GM12892 (cell line): Measurements from ENCODE around the gene ADD1.

Experiments
- DNase-seq: peaks from one replicate; pipeline ENCODE4 v3.0.0; 2011; ENCODE audit not compliant: insufficient read length
- FAIRE-seq: peaks from 2 replicates; lab custom pipeline; 2011; peaks lifted over from hg19 to GRCh38; lab: Jason Lieb, UNC
- POLR2A ChIP-seq: IDR thresholded peaks from 2 replicates; pipeline ENCODE4 v1.6.1; 2011; ENCODE audit warnings: low read depth, low read length, control low read depth
- POLR2AphosphoS5 ChIP-seq: IDR thresholded peaks from 2 replicates; pipeline ENCODE4 v1.6.1; 2011; ENCODE audit warnings: low read depth, low read length, control low read depth
- TAF1 ChIP-seq: IDR thresholded peaks from 2 replicates; pipeline ENCODE4 v1.6.1; 2011; ENCODE audit warnings: low read depth, mild to moderate bottlenecking, control low read depth, low read length, borderline replicate concordance

Gene ADD1

GRCh38 chr4:2859514-2859913, 15.9 kb downstream of the ADD1 start:
- no peak for TF ChIP-seq POLR2A
- TF ChIP-seq TAF1 = no peak
- TF ChIP-seq POLR2AphosphoS5 = no peak
- FAIRE-seq (no peak), DNase-seq (no peak)

GRCh38 chr4:2860391-2861348, 17.0 kb downstream of the ADD1 start:
- no peak for DNase-seq
- no peak for TF ChIP-seq TAF1
- no peak for TF ChIP-seq POLR2A
- no peak for TF ChIP-seq POLR2AphosphoS5
- FAIRE-seq = no peak

- TF ChIP-seq TAF1 (no peak), POLR2A (no peak), POLR2AphosphoS5 (no peak)
- FAIRE-seq (peak; percentile 56), DNase-seq (no peak)
These were observed 18.2 kb downstream of the ADD1 start for GRCh38 chr4:2861631-2862436.

GRCh38 chr4:2862528-2862927, 18.9 kb downstream of the ADD1 start:
- no peak for TF ChIP-seq TAF1
- no peak for TF ChIP-seq POLR2AphosphoS5
- TF ChIP-seq POLR2A = no peak
- no peak for FAIRE-seq
- no peak for DNase-seq

GRCh38 chr4:2863649-2864048, 20.0 kb downstream of the ADD1 start:
- FAIRE-seq (no peak), DNase-seq (no peak)
- TF ChIP-seq TAF1 (no peak), POLR2AphosphoS5 (no peak), POLR2A (no peak)

GRCh38 chr4:2865196-2865780, 21.6 kb downstream of the ADD1 start:
- DNase-seq (no peak), FAIRE-seq (no peak)
- no peak for TF ChIP-seq POLR2AphosphoS5
- no peak for TF ChIP-seq TAF1
- TF ChIP-seq POLR2A = no peak

- TF ChIP-seq POLR2AphosphoS5 (no peak), TAF1 (no peak), POLR2A (no peak)
- no peak for FAIRE-seq
- DNase-seq = no peak
These were observed 22.7 kb downstream of the ADD1 start for GRCh38 chr4:2866160-2866861.

- no peak for FAIRE-seq
- TF ChIP-seq TAF1 (no peak), POLR2AphosphoS5 (no peak), POLR2A (no peak)
- DNase-seq = no peak
These were observed 23.2 kb downstream of the ADD1 start for GRCh38 chr4:2866891-2867290.

GRCh38 chr4:2867758-2868491, 24.3 kb downstream of the ADD1 start:
- FAIRE-seq = no peak
- no peak for DNase-seq

GRCh38 chr4:2868877-2869487, 25.3 kb downstream of the ADD1 start:
- TF ChIP-seq POLR2AphosphoS5 (no peak), TAF1 (no peak), POLR2A (no peak)
- no peak for DNase-seq
- no peak for FAIRE-seq

More at GRCh38 chr4:2867758-2868491, 24.3 kb downstream of the ADD1 start:
- TF ChIP-seq POLR2AphosphoS5 (no peak), TAF1 (no peak), POLR2A (no peak)
